Tracheal epithelial cell (primary cell): Measurements from ENCODE around the gene RBFOX1. TPM values are rescaled to one million over a fixed set of nuclear protein-coding genes. Genes with fewer than 3 reads are reported as not detected.

Source experiments
- total RNA-seq: library from RNA; depleted of rRNA; stranded (reverse); fragments of >200 nt; gene quantifications from 2 replicates; pipeline ENCODE4 v1.2.1, GENCODE V29; 2014

RBFOX1 gene
- total RNA-seq: under 0.01 TPM in 1 of 2 replicates, not detected in the other

GRCh38 chr16:7332611-7333010 lies at the start of gene RBFOX1:
Gene RBFOX1 (plus strand): TSS chr16:7332845.

